Endodermal cell (in vitro differentiated cells): ENCODE data around the gene GSTM4. TPM values are rescaled to one million over a fixed set of nuclear protein-coding genes. Genes with fewer than 3 reads are reported as not detected.
A peak's percentile ranks its signal among the peaks of the same experiment; 100 is the strongest.
"Not testable (repeated sequence)": the region's sequence is repeated elsewhere in the genome, so short reads cannot be mapped to it uniquely, and the experiment has no call there.

ENCODE experiments used
- DNase-seq: peaks from one replicate; pipeline ENCODE4 v3.0.0-alpha.2; 2017
- H3K27ac ChIP-seq: 2 replicates; pipeline ENCODE4 v1.5.1; 2013; ENCODE audit warnings: mild to moderate bottlenecking, low read depth, low read length, moderate library complexity
- H3K27me3 ChIP-seq: 2 replicates; pipeline ENCODE4 v1.6.1; 2013; ENCODE audit warnings: mild to moderate bottlenecking, low read length, moderate library complexity; ENCODE audit not compliant: insufficient read depth, control insufficient read depth, poor library complexity, severe bottlenecking
- H3K36me3 ChIP-seq: 2 replicates; pipeline ENCODE4 v1.7.0; 2013; ENCODE audit warnings: mild to moderate bottlenecking, low read length, moderate library complexity; ENCODE audit not compliant: control insufficient read depth, insufficient read depth
- H3K4me1 ChIP-seq: one replicate; pipeline ENCODE4 v1.7.0; 2013; ENCODE audit warnings: low read length; ENCODE audit not compliant: control insufficient read depth, insufficient read depth
- H3K4me3 ChIP-seq: 2 replicates; pipeline ENCODE4 v1.5.1; 2013; ENCODE audit warnings: mild to moderate bottlenecking, low read length, moderate library complexity
- H3K9ac ChIP-seq: 2 replicates; pipeline ENCODE4 v1.6.1; 2013; ENCODE audit warnings: mild to moderate bottlenecking, low read length, moderate library complexity; ENCODE audit not compliant: poor library complexity, severe bottlenecking; ENCODE audit errors: extremely low read depth
- H3K9me3 ChIP-seq: 2 replicates; pipeline ENCODE4 v1.6.1; 2013; ENCODE audit warnings: mild to moderate bottlenecking, low read length, moderate library complexity; ENCODE audit not compliant: control insufficient read depth
- H3K27ac Mint-ChIP-seq: 2 replicates; pipeline ENCODE4 v1.8.0; 2020; ENCODE audit warnings: mixed read lengths
- H3K27me3 Mint-ChIP-seq: 2 replicates; pipeline ENCODE4 v1.8.0; 2021; ENCODE audit warnings: mild to moderate bottlenecking, mixed read lengths; ENCODE audit not compliant: insufficient read depth
- H3K36me3 Mint-ChIP-seq: 2 replicates; pipeline ENCODE4 v1.8.0; 2020; ENCODE audit warnings: low read depth, mixed read lengths
- H3K4me1 Mint-ChIP-seq: 2 replicates; pipeline ENCODE4 v1.8.0; 2020; ENCODE audit warnings: mixed read lengths
- H3K4me3 Mint-ChIP-seq: 2 replicates; pipeline ENCODE4 v1.8.0; 2020; ENCODE audit warnings: mild to moderate bottlenecking, moderate library complexity, mixed read lengths
- H3K9me3 Mint-ChIP-seq: 2 replicates; pipeline ENCODE4 v1.8.0; 2020; ENCODE audit warnings: mild to moderate bottlenecking, mixed read lengths
- WGBS, 2 experiments: methylation state at CpG; one replicate each; pipeline versions ENCODE4 v1.1.5 to v1.1.7; 2013; ENCODE audit warnings: missing lambda C conversion rate in 2 of 2, mixed read lengths in 1 of 2; ENCODE audit not compliant: insufficient coverage in 1 of 2, insufficient read length in 1 of 2; 5-methylcytosine and 5-hydroxymethylcytosine counted together
- total RNA-seq, 2 donors: library from RNA; stranded (reverse); fragmentation: NEBNext Ultra II Directional in 1 of 2; extraction: Animal tissue kit (Norgen Biotek cat#: 25700) in 1 of 2; gene quantifications; 2 replicates in 1 of 2; 3 replicates in 1 of 2; pipeline ENCODE4 v1.2.1, GENCODE V29; 2021
- TF ChIP-seq, protein P1 (sequence below): fragments of 200-600 bp; sonication (generic); conservative IDR thresholded peaks from 2 replicates; pipeline ENCODE4 v1.5.0; 2021; ENCODE audit warnings: antibody characterized with exemption, mild to moderate bottlenecking

Gene GSTM4
- total RNA-seq, 2 donors from 2014 or later, result 20.1 to 28.5 TPM

DNA sequence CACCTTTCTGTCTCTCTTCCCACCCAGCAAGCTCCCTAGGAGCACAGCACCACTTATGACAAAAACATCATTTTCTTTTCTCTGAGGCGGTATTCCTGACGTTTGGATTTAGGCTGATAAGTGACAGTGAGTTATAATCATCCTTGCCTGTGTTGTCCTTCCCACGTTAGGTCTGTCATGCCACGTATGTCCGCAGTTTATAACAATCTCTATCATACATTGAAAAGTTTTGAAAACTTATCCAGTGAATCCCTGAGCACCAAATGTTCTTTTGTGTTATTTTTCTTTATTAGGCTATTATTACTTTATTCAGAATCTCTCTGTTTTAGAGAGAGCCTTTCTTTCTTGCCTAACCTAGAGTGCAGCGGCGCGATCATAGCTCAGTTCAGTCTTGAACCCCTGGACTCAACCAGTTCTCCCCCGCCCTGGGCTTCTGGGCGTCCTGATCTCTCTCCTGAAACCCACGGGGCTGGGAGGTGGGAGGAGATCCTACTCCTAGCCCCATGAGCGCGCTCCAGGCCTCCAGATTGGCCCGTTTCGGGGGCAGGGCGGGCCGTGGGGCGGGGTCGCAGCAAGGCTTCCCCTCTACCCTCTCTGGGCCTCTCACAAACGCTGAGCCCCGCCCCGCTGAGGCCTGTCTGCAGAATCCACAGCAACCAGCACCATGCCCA lies 11.7 kb downstream of the GSTM4 start, which contains the start of gene GSTM2:
Gene GSTM2, plus strand, starts transcription at position 606 of the 671 bp plus-strand sequence. Its CDS starts 59 bp downstream, at position 665.
- Histone ChIP-seq H3K27me3 (no peaks in the 10 kb centered on the region), H3K4me3 (peak within 1 kb of the TSS; percentile 70), H3K27ac (no peak within 1 kb of the TSS), H3K9me3 (no peaks in the 10 kb centered on the region), H3K36me3 (no peaks in the 10 kb centered on the region), H3K9ac (no peak within 1 kb of the TSS), H3K4me1 (peaks cover 5% of the 10 kb centered on the region)
- peaks cover 8% of the 10 kb centered on the region for H3K36me3 Mint-ChIP-seq
- H3K9me3 Mint-ChIP-seq, result no peaks in the 10 kb centered on the region
- peaks cover 4% of the 10 kb centered on the region for H3K27me3 Mint-ChIP-seq
- TF ChIP-seq, protein P1, sequence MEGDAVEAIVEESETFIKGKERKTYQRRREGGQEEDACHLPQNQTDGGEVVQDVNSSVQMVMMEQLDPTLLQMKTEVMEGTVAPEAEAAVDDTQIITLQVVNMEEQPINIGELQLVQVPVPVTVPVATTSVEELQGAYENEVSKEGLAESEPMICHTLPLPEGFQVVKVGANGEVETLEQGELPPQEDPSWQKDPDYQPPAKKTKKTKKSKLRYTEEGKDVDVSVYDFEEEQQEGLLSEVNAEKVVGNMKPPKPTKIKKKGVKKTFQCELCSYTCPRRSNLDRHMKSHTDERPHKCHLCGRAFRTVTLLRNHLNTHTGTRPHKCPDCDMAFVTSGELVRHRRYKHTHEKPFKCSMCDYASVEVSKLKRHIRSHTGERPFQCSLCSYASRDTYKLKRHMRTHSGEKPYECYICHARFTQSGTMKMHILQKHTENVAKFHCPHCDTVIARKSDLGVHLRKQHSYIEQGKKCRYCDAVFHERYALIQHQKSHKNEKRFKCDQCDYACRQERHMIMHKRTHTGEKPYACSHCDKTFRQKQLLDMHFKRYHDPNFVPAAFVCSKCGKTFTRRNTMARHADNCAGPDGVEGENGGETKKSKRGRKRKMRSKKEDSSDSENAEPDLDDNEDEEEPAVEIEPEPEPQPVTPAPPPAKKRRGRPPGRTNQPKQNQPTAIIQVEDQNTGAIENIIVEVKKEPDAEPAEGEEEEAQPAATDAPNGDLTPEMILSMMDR, result no peak
- peak within 1 kb of the TSS; percentile 53 for H3K27ac Mint-ChIP-seq
- DNase-seq, result peak; percentile 98
- 21% methylated on average over 22 of the region's 22 CpGs; no CpG with 5 or more reads in 1 of the 2 experiments for WGBS, 2 experiments
- H3K4me3 Mint-ChIP-seq, result peak within 1 kb of the TSS; percentile 62
- peaks cover 6% of the 10 kb centered on the region for H3K4me1 Mint-ChIP-seq

GRCh38 chr1:109668123-109668775 lies 12.3 kb downstream of the GSTM4 start:
- Mint-ChIP-seq H3K36me3 (peaks cover 10% of the 10 kb centered on the region), H3K4me3 (peak overlapping the region; percentile 62), H3K27me3 (peaks cover 4% of the 10 kb centered on the region), H3K4me1 (peaks cover 6% of the 10 kb centered on the region), H3K27ac (no peak overlapping the region), H3K9me3 (no peaks in the 10 kb centered on the region)
- H3K9ac ChIP-seq, result no peak overlapping the region
- no peaks in the 10 kb centered on the region for H3K27me3 ChIP-seq
- no peaks in the 10 kb centered on the region for H3K9me3 ChIP-seq
- H3K4me3 ChIP-seq, result peak overlapping the region; percentile 70
- H3K27ac ChIP-seq, result no peak overlapping the region
- no peaks in the 10 kb centered on the region for H3K36me3 ChIP-seq
- WGBS, 2 experiments, result 32 to 56% methylated on average over 8 to 26 of the region's 26 CpGs
- H3K4me1 ChIP-seq, result peaks cover 5% of the 10 kb centered on the region
- TF ChIP-seq, protein P1, result no peak
- no peak for DNase-seq

GRCh38 chr1:109669246-109669948 lies 13.5 kb downstream of the GSTM4 start:
- WGBS, 2 experiments, result 95 to 96% methylated on average over 15 to 22 of the region's 22 CpGs
- H3K4me1 ChIP-seq, result peaks cover 5% of the 10 kb centered on the region
- no peaks in the 10 kb centered on the region for H3K9me3 Mint-ChIP-seq
- H3K9me3 ChIP-seq, result no peaks in the 10 kb centered on the region
- H3K36me3 Mint-ChIP-seq, result peaks cover 12% of the 10 kb centered on the region
- H3K4me3 Mint-ChIP-seq, result no peak overlapping the region
- H3K4me1 Mint-ChIP-seq, result peaks cover 6% of the 10 kb centered on the region
- no peaks in the 10 kb centered on the region for H3K27me3 ChIP-seq
- no peak for DNase-seq
- H3K27me3 Mint-ChIP-seq, result peaks cover 4% of the 10 kb centered on the region
- no peak overlapping the region for H3K27ac ChIP-seq
- H3K36me3 ChIP-seq, result no peaks in the 10 kb centered on the region
- H3K27ac Mint-ChIP-seq, result no peak overlapping the region
- no peak overlapping the region for H3K9ac ChIP-seq
- no peak overlapping the region for H3K4me3 ChIP-seq
- TF ChIP-seq, protein P1, result no peak

GRCh38 chr1:109669949-109670302 lies 14.0 kb downstream of the GSTM4 start:
- H3K9me3 Mint-ChIP-seq, H3K4me3 Mint-ChIP-seq, DNase-seq, H3K4me1 ChIP-seq, H3K9ac ChIP-seq, H3K9me3 ChIP-seq, H3K27ac ChIP-seq, H3K27me3 Mint-ChIP-seq, H3K4me1 Mint-ChIP-seq, H3K4me3 ChIP-seq, H3K27me3 ChIP-seq, H3K27ac Mint-ChIP-seq, H3K36me3 ChIP-seq: not testable (repeated sequence)
- peaks cover 12% of the 10 kb centered on the region for H3K36me3 Mint-ChIP-seq
- WGBS, 2 experiments, result 90 to 96% methylated on average over 3 to 4 of the region's 5 CpGs
